K562 (cell line): ENCODE data around the gene VPS13D. TPM values are rescaled to one million over a fixed set of nuclear protein-coding genes. Genes with fewer than 3 reads are reported as not detected.

ENCODE experiments used
- ATAC-seq: fragments of 200-7000 bp; cut with Tn5 transposase; 3 replicates; pipeline ENCODE4 v1.9.1; 2020; ENCODE audit warnings: moderate library complexity
- BruUV-seq: library from RNA; stranded (reverse); fragments of 400-500 nt; replicated peaks from 2 replicates; lab custom pipeline; 2021; lab: Mats Ljungman, UMichigan
- CTCF ChIA-PET: fragments of 300-600 bp; formaldehyde crosslinking; extraction: SDS; loops from one replicate; lab custom pipeline; 2021; ENCODE audit warnings: low intra/inter-chr PET ratio; lab: Yijun Ruan, JAX
- POLR2A ChIA-PET: fragments of 300-600, 350-650 bp; sonication (Branson Sonifier 250); formaldehyde crosslinking; extraction: SDS; loops from one replicate; lab custom pipeline; 2021; ENCODE audit warnings: antibody characterized with exemption, inconsistent platforms; lab: Yijun Ruan, JAX
- DNase-seq, 4 experiments: peaks; one replicate each; pipeline versions ENCODE4 v3.0.0 to v3.0.0-alpha.2; 2011 to 2018; ENCODE audit warnings: low spot score in 3 of 4, mixed read lengths in 3 of 4; ENCODE audit errors: extremely low read depth in 1 of 4
- FAIRE-seq: peaks from 2 replicates; lab custom pipeline; 2011; peaks lifted over from hg19 to GRCh38; lab: Jason Lieb, UNC
- H2AFZ ChIP-seq: 2 replicates; pipeline ENCODE4 v1.6.0; 2011; ENCODE audit warnings: low read depth, low read length, control low read depth, inconsistent platforms
- H3K27ac ChIP-seq: fragments of 200-600 bp; 3 replicates; pipeline ENCODE4 v1.8.0; 2011; ENCODE audit warnings: low read depth, mild to moderate bottlenecking, control low read depth, inconsistent platforms, low read length, moderate library complexity, mixed read lengths; ENCODE audit errors: extremely low read depth
- H3K27me3 ChIP-seq, 2 experiments: fragments of 300-600 bp in 1 of 2; 2 replicates in 1 of 2; 3 replicates in 1 of 2; pipeline versions ENCODE4 v1.6.0 to v1.8.0; 2011; ENCODE audit warnings: inconsistent platforms in 2 of 2, low read length in 2 of 2, mild to moderate bottlenecking in 1 of 2, mixed read lengths in 1 of 2, moderate library complexity in 1 of 2; ENCODE audit not compliant: control insufficient read depth in 2 of 2, insufficient read depth in 2 of 2
- H3K36me3 ChIP-seq: fragments of 300-600 bp; 3 replicates; pipeline ENCODE4 v1.8.0; 2011; ENCODE audit warnings: mild to moderate bottlenecking, low read length, inconsistent platforms; ENCODE audit not compliant: control insufficient read depth, insufficient read depth
- H3K4me1 ChIP-seq, 2 experiments: fragments of 200-600 bp in 1 of 2; replicated peaks in 1 of 2; 2 replicates in 1 of 2; 3 replicates in 1 of 2; pipeline versions ENCODE4 v1.5.1 to v1.8.0; 2011; ENCODE audit warnings: inconsistent platforms in 2 of 2, low read length in 2 of 2, mild to moderate bottlenecking in 1 of 2, mixed read lengths in 1 of 2, moderate library complexity in 1 of 2; ENCODE audit not compliant: control insufficient read depth in 2 of 2, insufficient read depth in 2 of 2
- H3K4me2 ChIP-seq: 2 replicates; pipeline ENCODE4 v1.6.1; 2011; ENCODE audit warnings: low read length, control low read depth, inconsistent platforms, mixed read lengths; ENCODE audit not compliant: insufficient read depth
- H3K4me3 ChIP-seq: fragments of 200-600 bp; sonication (generic), shearing (Covaris generic); 2 replicates; pipeline ENCODE4 v1.5.1; 2016; ENCODE audit warnings: control low read depth, inconsistent platforms
- H3K79me2 ChIP-seq: fragments of 200-600 bp; 3 replicates; pipeline ENCODE4 v1.8.0; 2011; ENCODE audit warnings: low read length, inconsistent platforms; ENCODE audit not compliant: control insufficient read depth, insufficient read depth
- H3K9ac ChIP-seq, 2 experiments: 2 replicates each; pipeline versions ENCODE4 v1.6.0 to v1.6.1; 2011; ENCODE audit warnings: low read depth in 2 of 2, low read length in 2 of 2, control low read depth in 1 of 2, inconsistent platforms in 1 of 2, mild to moderate bottlenecking in 1 of 2, mixed read lengths in 1 of 2; ENCODE audit not compliant: insufficient read depth in 1 of 2
- H3K9me1 ChIP-seq: one replicate; pipeline ENCODE4 v1.6.0; 2011; ENCODE audit warnings: inconsistent platforms, mild to moderate bottlenecking, low read length, moderate library complexity; ENCODE audit not compliant: control insufficient read depth, insufficient read depth
- H3K9me3 ChIP-seq: replicated peaks from 2 replicates; pipeline ENCODE4 v1.5.1; 2011; ENCODE audit warnings: low read depth, low read length, inconsistent platforms; ENCODE audit not compliant: control insufficient read depth, insufficient read depth
- H4K20me1 ChIP-seq: replicated peaks from 2 replicates; pipeline ENCODE4 v1.6.1; 2011; ENCODE audit warnings: low read length, inconsistent platforms, mixed read lengths; ENCODE audit not compliant: control insufficient read depth, insufficient read depth
- DACH1 ChIP-seq: fragments of 450-650 bp; IDR thresholded peaks from 2 replicates; pipeline ENCODE4 v1.6.1; 2018; ENCODE audit not compliant: partially characterized antibody
- EHMT2 ChIP-seq: fragments of 450-650 bp; IDR thresholded peaks from 2 replicates; pipeline ENCODE4 v1.6.1; 2018; ENCODE audit warnings: antibody characterized with exemption
- FOXJ3 ChIP-seq: sonication (generic); formaldehyde crosslinking; IDR thresholded peaks from 2 replicates; pipeline ENCODE4 v1.4.0; 2020; ENCODE audit warnings: mild to moderate bottlenecking, missing genetic modification reagents
- GATAD2A ChIP-seq: fragments of 450-650 bp; IDR thresholded peaks from 2 replicates; pipeline ENCODE4 v1.6.1; 2017
- IFI16 ChIP-seq: fragments of 250-450 bp; sonication (Bioruptor Pico); IDR thresholded peaks from 2 replicates; pipeline ENCODE4 v2.1.2; 2022; ENCODE audit warnings: mild to moderate bottlenecking, inconsistent platforms
- MEF2A ChIP-seq: IDR thresholded peaks from 2 replicates; pipeline ENCODE4 v1.6.1; 2011; ENCODE audit warnings: low read depth, mild to moderate bottlenecking, low read length, moderate library complexity; ENCODE audit not compliant: control insufficient read depth
- RAD21 ChIP-seq, 2 experiments: fragments of 250-450 bp in 1 of 2; fragments of 450-650 bp in 1 of 2; sonication (Bioruptor Pico) in 1 of 2; formaldehyde crosslinking in 1 of 2; IDR thresholded peaks in 1 of 2; conservative IDR thresholded peaks in 1 of 2; 2 replicates each; pipeline versions ENCODE4 v1.4.0 to v1.8.0; 2020 to 2022; ENCODE audit warnings: mild to moderate bottlenecking in 2 of 2, moderate library complexity in 1 of 2
- SMAD4 ChIP-seq: fragments of 250-450 bp; sonication (Bioruptor Pico); conservative IDR thresholded peaks from 2 replicates; pipeline ENCODE4 v1.8.0; 2021; ENCODE audit warnings: inconsistent platforms, mild to moderate bottlenecking, moderate library complexity
- STAT5B ChIP-seq: fragments of 250-450 bp; sonication (Bioruptor Pico); IDR thresholded peaks from 2 replicates; pipeline ENCODE4 v1.8.0; 2021; ENCODE audit warnings: mild to moderate bottlenecking, inconsistent platforms
- TAF15 ChIP-seq: fragments of 200-400 bp; formaldehyde crosslinking; IDR thresholded peaks from 2 replicates; pipeline ENCODE4 v1.6.1; 2017; ENCODE audit warnings: mild to moderate bottlenecking, low read depth, low read length, moderate library complexity
- TCFL5 ChIP-seq: fragments of 250-450 bp; sonication (Bioruptor Pico); conservative IDR thresholded peaks from 2 replicates; pipeline ENCODE4 v1.6.1; 2021; ENCODE audit warnings: mild to moderate bottlenecking, moderate library complexity, matching md5 sums
- ZBTB1 ChIP-seq: sonication (generic); formaldehyde crosslinking; IDR thresholded peaks from 2 replicates; pipeline ENCODE4 v1.8.1; 2023; ENCODE audit warnings: missing genetic modification reagents, low read depth, mild to moderate bottlenecking, borderline replicate concordance
- ZC3H8 ChIP-seq: fragments of 450-650 bp; IDR thresholded peaks from 2 replicates; pipeline ENCODE4 v1.6.1; 2017
- ZEB2 ChIP-seq: fragments of 450-650 bp; IDR thresholded peaks from 2 replicates; pipeline ENCODE4 v1.6.1; 2016
- ZZZ3 ChIP-seq: fragments of 450-650 bp; IDR thresholded peaks from 2 replicates; pipeline ENCODE4 v1.6.1; 2016; ENCODE audit warnings: antibody characterized with exemption, mild to moderate bottlenecking, moderate library complexity
- WGBS: fragments of 100-300 bp; shearing (Covaris generic); methylation state at CpG from one replicate; pipeline ENCODE4 v1.1.6; 2016; ENCODE audit warnings: low coverage, mixed read lengths; ENCODE audit not compliant: insufficient coverage; ENCODE audit errors: missing lambda C conversion rate; 5-methylcytosine and 5-hydroxymethylcytosine counted together
- in situ Hi-C: fragments of 300-500 bp; cut with MboI; formaldehyde crosslinking; loops from 4 replicates; pipeline ENCODE4 v1.15.0; 2018; ENCODE audit warnings: inconsistent platforms, mixed read lengths
- intact Hi-C: fragments of 100-400 bp; cut with micrococcal nuclease; formaldehyde crosslinking; loops from 2 replicates; pipeline ENCODE4 v1.14.2; 2022
- polyA plus RNA-seq, 8 experiments: library from polyadenylated mRNA; depleted of rRNA in 4 of 8; stranded (reverse) in 5 of 8; unstranded in 3 of 8; fragments of >200 nt; fragmentation: Nextera tagmentation in 2 of 8; fragmentation: Illumina TruSeq in 1 of 8; extraction: Ambion mirVana in 2 of 8; extraction: Trizol in 1 of 8; gene quantifications; 2 replicates each; pipeline versions ENCODE4 v1.2.1 to v1.2.3, GENCODE V29; 2011 to 2014; ENCODE audit warnings: inconsistent platforms in 1 of 8, missing spikeins in 1 of 8
- total RNA-seq, 7 experiments: library from RNA; depleted of rRNA in 6 of 7; stranded (reverse); fragments of >200 nt in 6 of 7; fragmentation: Illumina TruSeq in 2 of 7; extraction: Trizol in 2 of 7; gene quantifications; 2 replicates each; pipeline versions ENCODE4 v1.2.1 to v1.2.3, GENCODE V29; 2011 to 2021; ENCODE audit warnings: low replicate concordance in 1 of 7
- TF ChIP-seq, protein P1 (sequence below): fragments of 250-450 bp; sonication (Bioruptor Pico); IDR thresholded peaks from 2 replicates; pipeline ENCODE4 v1.8.0; 2022; ENCODE audit warnings: moderate library complexity, mild to moderate bottlenecking, inconsistent platforms
- TF ChIP-seq, protein P2 (sequence below): fragments of 250-450 bp; sonication (Bioruptor Pico); IDR thresholded peaks from 2 replicates; pipeline ENCODE4 v1.8.0; 2022; ENCODE audit warnings: inconsistent platforms, mild to moderate bottlenecking, moderate library complexity, borderline replicate concordance

The VPS13D gene
- total and polyA plus RNA-seq, 9 of the 15 experiments (the other 6 are each of a cell fraction or from before 2014, with no cell fraction given), result 6.1 to 51.5 (median 38.5) TPM

DNA sequence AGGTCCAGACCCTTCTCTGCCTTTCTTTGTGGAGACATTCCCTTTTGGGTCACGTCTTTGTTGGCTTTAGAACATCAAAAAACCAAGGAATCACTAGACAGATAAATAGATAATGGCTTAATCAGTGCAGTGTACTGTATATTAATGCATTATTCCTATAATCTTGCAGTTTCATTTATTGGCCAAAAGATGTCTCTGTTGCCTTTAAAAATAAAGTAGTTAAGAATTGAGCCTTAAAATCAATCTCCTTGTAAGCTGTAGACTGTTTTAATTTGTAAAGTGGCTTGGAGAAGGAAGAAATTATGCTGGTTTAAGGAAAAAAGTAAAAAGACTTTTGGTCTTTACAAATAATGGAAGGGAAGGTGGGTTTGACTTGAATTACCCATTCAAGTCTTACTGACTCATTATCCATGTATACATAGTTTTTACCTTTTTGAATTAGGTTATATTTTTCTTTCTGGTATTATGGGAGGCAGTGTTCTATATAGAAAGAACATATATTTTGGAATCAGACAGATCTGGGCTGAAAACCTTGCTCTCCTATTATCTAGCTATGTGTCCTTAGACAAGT, 84.6 kb downstream of the VPS13D start (continued):
- TF ChIP-seq, protein P1, sequence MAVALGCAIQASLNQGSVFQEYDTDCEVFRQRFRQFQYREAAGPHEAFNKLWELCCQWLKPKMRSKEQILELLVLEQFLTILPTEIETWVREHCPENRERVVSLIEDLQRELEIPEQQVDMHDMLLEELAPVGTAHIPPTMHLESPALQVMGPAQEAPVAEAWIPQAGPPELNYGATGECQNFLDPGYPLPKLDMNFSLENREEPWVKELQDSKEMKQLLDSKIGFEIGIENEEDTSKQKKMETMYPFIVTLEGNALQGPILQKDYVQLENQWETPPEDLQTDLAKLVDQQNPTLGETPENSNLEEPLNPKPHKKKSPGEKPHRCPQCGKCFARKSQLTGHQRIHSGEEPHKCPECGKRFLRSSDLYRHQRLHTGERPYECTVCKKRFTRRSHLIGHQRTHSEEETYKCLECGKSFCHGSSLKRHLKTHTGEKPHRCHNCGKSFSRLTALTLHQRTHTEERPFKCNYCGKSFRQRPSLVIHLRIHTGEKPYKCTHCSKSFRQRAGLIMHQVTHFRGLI (CRISPR knock-in tag), result no peak
- TF ChIP-seq RAD21 (CRISPR knock-in tag; conservative IDR thresholded peaks at IDR 0.05 in 1 of 2, IDR thresholded peaks at IDR 0.05 in 1 of 2) (peak; percentile 64 to 76), STAT5B (CRISPR knock-in tag) (no peak), SMAD4 (CRISPR knock-in tag) (no peak)

DNA sequence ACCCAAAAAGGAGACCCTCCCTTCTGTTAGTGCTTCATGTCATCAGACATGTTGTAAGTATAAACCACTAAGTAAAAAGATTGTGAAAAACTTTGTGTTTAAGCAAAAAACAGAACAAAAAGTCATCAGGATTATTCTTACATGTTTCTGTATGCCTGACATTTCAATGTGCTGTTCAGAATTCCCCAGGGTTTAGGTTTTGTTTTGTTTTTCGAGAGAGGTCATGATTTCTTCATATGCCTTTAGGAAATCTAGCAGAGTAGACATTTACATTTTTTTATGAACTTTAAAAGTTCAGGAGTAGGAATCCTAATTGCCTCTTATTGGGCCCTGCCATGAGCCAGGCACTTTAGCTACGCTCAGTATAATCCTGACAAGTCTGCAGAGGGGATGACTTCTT, 85.3 kb downstream of the VPS13D start:
- CTCF ChIA-PET, result interaction anchor here (0.9 to 2.8 kb wide), 3 partner anchors 304 to 466 kb away, joined by 3 to 38 read pairs (median 4); partner anchors contain the start of gene DHRS3
- no peaks in the 10 kb centered on the region for H3K27me3 ChIP-seq
- FAIRE-seq (no peak), DNase-seq (no peak), ATAC-seq (no peak)
- no peak for TF ChIP-seq ZBTB1 (CRISPR knock-in tag)
- TF ChIP-seq ZC3H8, result no peak
- TF ChIP-seq RAD21 (CRISPR knock-in tag; conservative IDR thresholded peaks at IDR 0.05 in 1 of 2, IDR thresholded peaks at IDR 0.05 in 1 of 2), result no peak
- TF ChIP-seq MEF2A, result no peak
- no peak for TF ChIP-seq ZZZ3
- TF ChIP-seq ZEB2, result no peak
- no peak for TF ChIP-seq EHMT2
- TF ChIP-seq TCFL5 (CRISPR knock-in tag), result no peak
- TF ChIP-seq FOXJ3 (CRISPR knock-in tag), result no peak
- no peak for TF ChIP-seq DACH1
- no peak for TF ChIP-seq IFI16
- TF ChIP-seq GATAD2A, result no peak
- TF ChIP-seq, protein P2, sequence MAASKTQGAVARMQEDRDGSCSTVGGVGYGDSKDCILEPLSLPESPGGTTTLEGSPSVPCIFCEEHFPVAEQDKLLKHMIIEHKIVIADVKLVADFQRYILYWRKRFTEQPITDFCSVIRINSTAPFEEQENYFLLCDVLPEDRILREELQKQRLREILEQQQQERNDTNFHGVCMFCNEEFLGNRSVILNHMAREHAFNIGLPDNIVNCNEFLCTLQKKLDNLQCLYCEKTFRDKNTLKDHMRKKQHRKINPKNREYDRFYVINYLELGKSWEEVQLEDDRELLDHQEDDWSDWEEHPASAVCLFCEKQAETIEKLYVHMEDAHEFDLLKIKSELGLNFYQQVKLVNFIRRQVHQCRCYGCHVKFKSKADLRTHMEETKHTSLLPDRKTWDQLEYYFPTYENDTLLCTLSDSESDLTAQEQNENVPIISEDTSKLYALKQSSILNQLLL (CRISPR knock-in tag), result no peak
- TF ChIP-seq TAF15, result no peak
- BruUV-seq, result no TSS peak
- 86% methylated on average over 2 of the region's 2 CpGs for WGBS
- no peaks in the 10 kb centered on the region for H3K4me1 ChIP-seq
- in situ Hi-C loops, result loop anchor here (10.0 to 25.0 kb wide), 2 partner anchors 297 to 460 kb away; partner anchors contain the start of genes DHRS3 and PRAMEF12
- intact Hi-C loops, result loop anchor here (10.0 kb wide), 1 partner anchor 460 kb away; the partner anchor contains the start of gene PRAMEF12
- H3K9me3 ChIP-seq, result no peaks in the 10 kb centered on the region
- no peak overlapping the region for H3K4me3 ChIP-seq
- H3K4me2 ChIP-seq, result no peak overlapping the region
- H4K20me1 ChIP-seq, result no peaks in the 10 kb centered on the region
- H2AFZ ChIP-seq, result no peak overlapping the region
- H3K36me3 ChIP-seq, result peaks cover 90% of the 10 kb centered on the region
- H3K9me1 ChIP-seq, result no peaks in the 10 kb centered on the region
- no peak overlapping the region for H3K9ac ChIP-seq
- POLR2A ChIA-PET, result interaction anchor here (1.4 kb wide), 1 partner anchor 11 kb away, joined by 3 read pairs; no protein-coding TSS in a partner anchor
- H3K27ac ChIP-seq, result no peak overlapping the region
- H3K79me2 ChIP-seq, result no peaks in the 10 kb centered on the region
